ENCODE measurements around the gene ARHGEF28.

DNA sequence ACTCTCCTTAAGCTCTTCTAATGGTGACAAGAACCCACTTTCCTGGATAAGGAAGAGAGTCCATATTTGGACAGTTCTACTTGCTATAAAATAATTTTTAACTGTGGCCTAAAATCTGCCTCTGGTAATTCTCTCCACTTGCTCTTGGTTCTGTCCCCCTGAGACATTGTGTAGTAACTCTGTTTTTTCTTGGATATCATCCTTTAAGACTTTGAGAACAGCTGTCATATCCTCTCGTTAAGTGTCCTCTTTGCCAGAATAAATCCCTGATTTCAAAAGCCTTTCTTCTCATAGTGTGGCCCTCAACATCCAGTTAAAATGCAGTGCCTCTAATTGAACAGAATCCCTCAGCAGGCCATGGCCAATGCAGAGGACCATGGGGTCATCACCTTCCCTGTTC lies 101.5 kb downstream of the ARHGEF28 start:
- TF ChIP-seq, protein P1, sequence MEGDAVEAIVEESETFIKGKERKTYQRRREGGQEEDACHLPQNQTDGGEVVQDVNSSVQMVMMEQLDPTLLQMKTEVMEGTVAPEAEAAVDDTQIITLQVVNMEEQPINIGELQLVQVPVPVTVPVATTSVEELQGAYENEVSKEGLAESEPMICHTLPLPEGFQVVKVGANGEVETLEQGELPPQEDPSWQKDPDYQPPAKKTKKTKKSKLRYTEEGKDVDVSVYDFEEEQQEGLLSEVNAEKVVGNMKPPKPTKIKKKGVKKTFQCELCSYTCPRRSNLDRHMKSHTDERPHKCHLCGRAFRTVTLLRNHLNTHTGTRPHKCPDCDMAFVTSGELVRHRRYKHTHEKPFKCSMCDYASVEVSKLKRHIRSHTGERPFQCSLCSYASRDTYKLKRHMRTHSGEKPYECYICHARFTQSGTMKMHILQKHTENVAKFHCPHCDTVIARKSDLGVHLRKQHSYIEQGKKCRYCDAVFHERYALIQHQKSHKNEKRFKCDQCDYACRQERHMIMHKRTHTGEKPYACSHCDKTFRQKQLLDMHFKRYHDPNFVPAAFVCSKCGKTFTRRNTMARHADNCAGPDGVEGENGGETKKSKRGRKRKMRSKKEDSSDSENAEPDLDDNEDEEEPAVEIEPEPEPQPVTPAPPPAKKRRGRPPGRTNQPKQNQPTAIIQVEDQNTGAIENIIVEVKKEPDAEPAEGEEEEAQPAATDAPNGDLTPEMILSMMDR (conservative IDR thresholded peaks at IDR 0.05; ENCODE audit: low read length) = no peak
- no peak for TF ChIP-seq EZH2phosphoT487 (IDR thresholded peaks at IDR 0.05; ENCODE audit: borderline replicate concordance)

Data from Loucy (cell line).